Mucosa of descending colon (tissue), 3 donors: ENCODE results near the gene ZNF57. TPM values are rescaled to one million over a fixed set of nuclear protein-coding genes. Genes with fewer than 3 reads are reported as not detected.

Experiments used
- ATAC-seq: fragments of 200-7000 bp; cut with Tn5 transposase; one replicate; pipeline ENCODE4 v1.9.1; 2020; ENCODE audit warnings: mild to moderate bottlenecking, moderate library complexity
- DNase-seq, 3 donors: peaks; one replicate each; pipeline ENCODE4 v3.0.0-alpha.2; 2020
- H3K36me3 ChIP-seq: fragments of 200-600 bp; one replicate; pipeline ENCODE4 v1.8.0; 2021; ENCODE audit warnings: low read depth, mild to moderate bottlenecking
- H3K4me1 ChIP-seq: fragments of 200-600 bp; one replicate; pipeline ENCODE4 v1.8.0; 2021; ENCODE audit warnings: low read depth, mild to moderate bottlenecking
- H3K4me3 ChIP-seq: fragments of 200-600 bp; one replicate; pipeline ENCODE4 v1.8.0; 2021; ENCODE audit warnings: mild to moderate bottlenecking
- H3K9me3 ChIP-seq: fragments of 200-600 bp; one replicate; pipeline ENCODE4 v1.8.0; 2021; ENCODE audit warnings: mild to moderate bottlenecking
- CTCF ChIP-seq: fragments of 200-600 bp; IDR thresholded peaks from one replicate; pipeline ENCODE4 v1.8.0; 2022; ENCODE audit warnings: antibody characterized with exemption, mild to moderate bottlenecking
- intact Hi-C, 2 donors: fragments of 100-400 bp; cut with DNase I in 1 of 2; cut with micrococcal nuclease in 1 of 2; formaldehyde crosslinking; loops; one replicate each; pipeline versions ENCODE4 v1.11.0 to v1.11.1; 2022; cut with DNase I, micrococcal nuclease
- total RNA-seq, 3 donors: library from RNA; stranded (reverse); fragmentation: NEBNext Ultra II Directional in 2 of 3; extraction: Animal tissue kit (Norgen Biotek cat#: 25700) in 2 of 3; gene quantifications; one replicate each; pipeline versions ENCODE4 v1.2.1 to v1.2.4, GENCODE V29; 2021 to 2023
- donor health status: DM: no; HTN: no; CAD: no; lungs with moderate emphysema.
- donor health status: DM: no; HTN: no; CAD: no.
- donor health status: DM: no; HTN: yes; CAD: no.

ZNF57 gene
- total RNA-seq, 3 donors from 2014 or later = 8.9 to 19.1 (median 14.4) TPM

GRCh38 chr19:2945575-2946184 is 45.0 kb downstream of the ZNF57 start:
- H3K36me3 ChIP-seq = peaks cover 8% of the 10 kb centered on the region
- DNase-seq (no peak), ATAC-seq (no peak)
- peaks cover 12% of the 10 kb centered on the region for H3K4me1 ChIP-seq
- intact Hi-C loops = no loop called here
- peak overlapping the region; percentile 61 for H3K4me3 ChIP-seq
- TF ChIP-seq CTCF = no peak
- H3K9me3 ChIP-seq = no peaks in the 10 kb centered on the region

GRCh38 chr19:2949939-2950285 is 49.2 kb downstream of the ZNF57 start:
- intact Hi-C loops = no loop called here
- Histone ChIP-seq H3K4me3 (peak overlapping the region; percentile 56), H3K4me1 (peaks cover 13% of the 10 kb centered on the region), H3K36me3 (peaks cover 6% of the 10 kb centered on the region), H3K9me3 (no peaks in the 10 kb centered on the region)
- no peak for TF ChIP-seq CTCF
- peak; percentile 5 for ATAC-seq
- no peak for DNase-seq

- no peak for TF ChIP-seq CTCF
- Histone ChIP-seq H3K4me3 (peak overlapping the region; percentile 56), H3K36me3 (peaks cover 4% of the 10 kb centered on the region), H3K9me3 (no peaks in the 10 kb centered on the region), H3K4me1 (peaks cover 13% of the 10 kb centered on the region)
- DNase-seq (peak; percentile 100), ATAC-seq (peak; percentile 94)
- intact Hi-C loops = no loop called here
These were observed 49.8 kb downstream of the ZNF57 start for GRCh38 chr19:2950286-2951124.

GRCh38 chr19:2952953-2953481 is 52.3 kb downstream of the ZNF57 start:
- H3K9me3 ChIP-seq = no peaks in the 10 kb centered on the region
- DNase-seq = peak; percentile 68 to 85 (median 73)
- peaks cover 13% of the 10 kb centered on the region for H3K4me1 ChIP-seq
- H3K4me3 ChIP-seq = no peak overlapping the region
- intact Hi-C loops = no loop called here
- no peak for TF ChIP-seq CTCF
- peak; percentile 53 for ATAC-seq
- H3K36me3 ChIP-seq = peaks cover 4% of the 10 kb centered on the region

GRCh38 chr19:2957160-2957559 is 56.4 kb downstream of the ZNF57 start:
- DNase-seq = no peak
- no peaks in the 10 kb centered on the region for H3K9me3 ChIP-seq
- no peak for ATAC-seq
- peaks cover 5% of the 10 kb centered on the region for H3K4me1 ChIP-seq
- no peak for TF ChIP-seq CTCF
- intact Hi-C loops = no loop called here
- no peaks in the 10 kb centered on the region for H3K36me3 ChIP-seq
- no peak overlapping the region for H3K4me3 ChIP-seq
